PC-9 (cell line): ENCODE results near the gene CADM1. TPM values are rescaled to one million over a fixed set of nuclear protein-coding genes. Genes with fewer than 3 reads are reported as not detected.

Source experiments
- BruUV-seq: library from RNA; stranded (reverse); fragments of 400-500 nt; replicated peaks from 2 replicates; lab custom pipeline; 2021; lab: Mats Ljungman, UMichigan
- CTCF ChIA-PET: fragments of 300-600 bp; sonication (Branson Sonifier 250); formaldehyde crosslinking; loops from one replicate; lab custom pipeline; 2022; ENCODE audit warnings: antibody characterized with exemption; lab: Charles Lee
- POLR2A ChIA-PET: fragments of 300-600 bp; sonication (Branson Sonifier 250); formaldehyde crosslinking; loops from one replicate; lab custom pipeline; 2022; ENCODE audit warnings: antibody characterized with exemption; ENCODE audit not compliant: unreplicated experiment; lab: Charles Lee
- DNase-seq, 2 experiments: peaks; one replicate each; pipeline versions ENCODE4 v3.0.0 to v3.0.0-alpha.2; 2015 to 2022; ENCODE audit warnings: mixed read lengths in 1 of 2
- H2AFZ ChIP-seq: fragments of 200-600 bp; sonication (generic); 2 replicates; pipeline ENCODE4 v1.8.1; 2017; ENCODE audit warnings: antibody characterized with exemption
- H3F3A ChIP-seq: fragments of 200-600 bp; sonication (generic); 2 replicates; pipeline ENCODE4 v1.8.1; 2017; ENCODE audit warnings: antibody characterized with exemption, mild to moderate bottlenecking, low read depth; ENCODE audit not compliant: insufficient read depth
- H3K27ac ChIP-seq: fragments of 200-600 bp; sonication (generic); 2 replicates; pipeline ENCODE4 v1.6.1; 2016; ENCODE audit warnings: mixed run types
- H3K27me3 ChIP-seq: fragments of 200-600 bp; sonication (generic); 2 replicates; pipeline ENCODE4 v1.6.1; 2016; ENCODE audit warnings: low read depth, mixed run types; ENCODE audit not compliant: insufficient read depth
- H3K36me3 ChIP-seq: fragments of 200-600 bp; sonication (generic); 2 replicates; pipeline ENCODE4 v1.6.1; 2016; ENCODE audit warnings: low read depth, mixed run types
- H3K4me1 ChIP-seq: fragments of 200-600 bp; sonication (generic); replicated peaks from 2 replicates; pipeline ENCODE4 v1.6.1; 2016; ENCODE audit warnings: mixed run types; ENCODE audit not compliant: insufficient read depth
- H3K4me2 ChIP-seq: fragments of 200-600 bp; sonication (generic); 2 replicates; pipeline ENCODE4 v1.6.1; 2017; ENCODE audit warnings: mixed run types
- H3K4me3 ChIP-seq: fragments of 200-600 bp; sonication (generic); 2 replicates; pipeline ENCODE4 v1.6.1; 2016; ENCODE audit warnings: mixed run types
- H3K79me2 ChIP-seq: fragments of 200-600 bp; sonication (generic); 2 replicates; pipeline ENCODE4 v1.6.1; 2017; ENCODE audit warnings: low read depth, mixed run types
- H3K9me2 ChIP-seq: fragments of 200-600 bp; sonication (generic); 2 replicates; pipeline ENCODE4 v1.8.1; 2017; ENCODE audit warnings: mild to moderate bottlenecking; ENCODE audit not compliant: insufficient read depth
- H3K9me3 ChIP-seq: fragments of 200-600 bp; sonication (generic); 2 replicates; pipeline ENCODE4 v1.8.1; 2016; ENCODE audit warnings: low read depth; ENCODE audit not compliant: insufficient read depth
- H4K20me1 ChIP-seq: fragments of 200-600 bp; sonication (generic); 2 replicates; pipeline ENCODE4 v1.8.1; 2017; ENCODE audit not compliant: insufficient read depth
- CTCF ChIP-seq: fragments of 200-600 bp; sonication (generic); conservative IDR thresholded peaks from 2 replicates; pipeline ENCODE4 v1.6.1; 2017; ENCODE audit warnings: mixed run types, antibody characterized with exemption, mild to moderate bottlenecking, moderate library complexity
- EZH2 ChIP-seq: fragments of 200-600 bp; sonication (generic); IDR thresholded peaks from 2 replicates; pipeline ENCODE4 v1.8.0; 2017; ENCODE audit warnings: antibody characterized with exemption, low read depth
- intact Hi-C: fragments of 100-400 bp; cut with micrococcal nuclease; formaldehyde crosslinking; loops from one replicate; pipeline ENCODE4 v1.10.0; 2022; ENCODE audit not compliant: unreplicated experiment
- total RNA-seq: library from RNA; stranded (reverse); gene quantifications from 2 replicates; pipeline ENCODE4 v1.2.3, GENCODE V29; 2021

Gene CADM1
- total RNA-seq, 1 experiment from 2014 or later: not detected

DNA sequence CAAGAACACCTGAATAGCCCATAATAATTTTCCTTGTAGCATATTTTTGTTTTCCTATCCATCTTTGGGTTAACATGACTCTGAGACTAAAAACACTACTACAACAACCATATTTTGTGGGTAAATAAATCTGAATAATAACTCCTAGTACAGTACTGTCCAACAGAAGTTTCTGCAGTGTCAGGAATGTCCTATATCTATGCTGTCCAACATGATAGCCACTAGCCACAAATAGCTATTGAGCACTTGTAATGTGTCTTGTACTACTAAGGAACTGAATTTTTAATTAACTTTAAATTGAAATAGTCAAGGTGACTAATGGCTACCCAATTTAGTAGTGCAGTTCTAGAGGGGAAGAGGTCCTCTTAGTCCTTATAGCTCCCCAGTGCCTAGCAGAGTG is 135.6 kb downstream of the CADM1 start:
- H2AFZ ChIP-seq: no peak overlapping the region
- H3K4me2 ChIP-seq: no peak overlapping the region
- CTCF ChIA-PET: no interaction called here
- H3F3A ChIP-seq: no peaks in the 10 kb centered on the region
- no peaks in the 10 kb centered on the region for H3K9me3 ChIP-seq
- TF ChIP-seq EZH2 (no peak), CTCF (no peak)
- BruUV-seq: no TSS peak
- DNase-seq: no peak
- H3K27ac ChIP-seq: no peak overlapping the region
- no peaks in the 10 kb centered on the region for H3K9me2 ChIP-seq
- H4K20me1 ChIP-seq: no peaks in the 10 kb centered on the region
- H3K36me3 ChIP-seq: no peaks in the 10 kb centered on the region
- POLR2A ChIA-PET: no interaction called here
- H3K27me3 ChIP-seq: peaks cover 7% of the 10 kb centered on the region; the same call in 1 of the 2 replicates
- H3K79me2 ChIP-seq: no peaks in the 10 kb centered on the region
- H3K4me1 ChIP-seq: no peaks in the 10 kb centered on the region
- intact Hi-C loops: no loop called here
- H3K4me3 ChIP-seq: no peak overlapping the region

- Histone ChIP-seq H3K4me1 (no peaks in the 10 kb centered on the region), H3K27ac (no peak overlapping the region), H3K27me3 (peaks cover 7% of the 10 kb centered on the region; the same call in 1 of the 2 replicates), H4K20me1 (no peaks in the 10 kb centered on the region), H3K79me2 (no peaks in the 10 kb centered on the region), H3K4me3 (no peak overlapping the region), H3K4me2 (no peak overlapping the region), H3K36me3 (no peaks in the 10 kb centered on the region), H3F3A (no peaks in the 10 kb centered on the region), H2AFZ (no peak overlapping the region), H3K9me2 (no peaks in the 10 kb centered on the region), H3K9me3 (no peaks in the 10 kb centered on the region)
- intact Hi-C loops: no loop called here
- ChIA-PET CTCF (no interaction called here), POLR2A (no interaction called here)
- DNase-seq: no peak
- TF ChIP-seq CTCF: no peak
- no peak for TF ChIP-seq EZH2
- no TSS peak for BruUV-seq
Measured at GRCh38 chr11:115366826-115367225, 137.4 kb downstream of the CADM1 start.

GRCh38 chr11:115365907-115366306 is 138.3 kb downstream of the CADM1 start:
- TF ChIP-seq CTCF (no peak), EZH2 (no peak)
- Histone ChIP-seq H3K4me3 (no peak overlapping the region), H3K27me3 (peaks cover 7% of the 10 kb centered on the region; the same call in 1 of the 2 replicates), H3K4me2 (no peak overlapping the region), H4K20me1 (no peaks in the 10 kb centered on the region), H3K9me2 (no peaks in the 10 kb centered on the region), H3K4me1 (no peaks in the 10 kb centered on the region), H3K27ac (no peak overlapping the region), H3K36me3 (no peaks in the 10 kb centered on the region), H3F3A (no peaks in the 10 kb centered on the region), H3K9me3 (no peaks in the 10 kb centered on the region), H3K79me2 (no peaks in the 10 kb centered on the region), H2AFZ (no peak overlapping the region)
- BruUV-seq: no TSS peak
- DNase-seq: no peak
- ChIA-PET CTCF (no interaction called here), POLR2A (no interaction called here)
- intact Hi-C loops: no loop called here
